CD14-positive monocyte (primary cell): ENCODE measurements around the gene RLN2. TPM values are rescaled to one million over a fixed set of nuclear protein-coding genes. Genes with fewer than 3 reads are reported as not detected.
"Not testable (repeated sequence)": the region's sequence is repeated elsewhere in the genome, so short reads cannot be mapped to it uniquely, and the experiment has no call there.

ENCODE experiments used
- DNase-seq, 3 donors: peaks; one replicate each; pipeline ENCODE4 v3.0.0-alpha.2; 2011 to 2022
- H2AFZ ChIP-seq: 2 replicates; pipeline ENCODE4 v1.6.0; 2012; ENCODE audit warnings: mild to moderate bottlenecking, low read depth, low read length, inconsistent platforms; ENCODE audit not compliant: insufficient read depth, poor library complexity, severe bottlenecking
- H3K27ac ChIP-seq, 2 donors: 1 replicate in 1 of 2; 2 replicates in 1 of 2; pipeline ENCODE4 v1.5.1; 2012 to 2013; ENCODE audit warnings: low read length in 2 of 2, control low read depth in 1 of 2, inconsistent platforms in 1 of 2, low read depth in 1 of 2, mild to moderate bottlenecking in 1 of 2
- H3K27me3 ChIP-seq, 2 donors: one replicate each; pipeline versions ENCODE4 v1.6.0 to v1.6.1; 2011 to 2013; ENCODE audit warnings: low read length in 2 of 2; ENCODE audit not compliant: control insufficient read depth in 2 of 2, insufficient read depth in 2 of 2
- H3K36me3 ChIP-seq, 2 donors: replicated peaks in 1 of 2; 1 replicate in 1 of 2; 2 replicates in 1 of 2; pipeline versions ENCODE4 v1.5.1 to v1.6.1; 2012 to 2013; ENCODE audit warnings: low read length in 2 of 2, control low read depth in 1 of 2, inconsistent platforms in 1 of 2, mild to moderate bottlenecking in 1 of 2; ENCODE audit not compliant: insufficient read depth in 2 of 2, control insufficient read depth in 1 of 2
- H3K4me1 ChIP-seq, 2 donors: 1 replicate in 1 of 2; 2 replicates in 1 of 2; pipeline versions ENCODE4 v1.5.1 to v1.6.1; 2012 to 2013; ENCODE audit warnings: low read length in 2 of 2, control low read depth in 1 of 2, inconsistent platforms in 1 of 2, mild to moderate bottlenecking in 1 of 2, moderate library complexity in 1 of 2; ENCODE audit not compliant: insufficient read depth in 2 of 2, control insufficient read depth in 1 of 2
- H3K4me2 ChIP-seq: replicated peaks from 2 replicates; pipeline ENCODE3; 2012; ENCODE audit warnings: low read length, moderate library complexity, mild to moderate bottlenecking; ENCODE audit not compliant: poor library complexity, severe bottlenecking; ENCODE audit errors: extremely low read depth
- H3K4me3 ChIP-seq, 3 experiments: fragments of 200-600 bp in 1 of 3; sonication (generic) in 1 of 3; replicated peaks in 1 of 3; 1 replicate in 2 of 3; 2 replicates in 1 of 3; pipeline ENCODE4 v1.5.1; 2011 to 2013; ENCODE audit warnings: low read length in 3 of 3, mild to moderate bottlenecking in 3 of 3, control low read depth in 2 of 3, low read depth in 2 of 3, inconsistent platforms in 1 of 3, moderate library complexity in 1 of 3
- H3K79me2 ChIP-seq: 2 replicates; pipeline ENCODE4 v1.6.0; 2012; ENCODE audit warnings: mild to moderate bottlenecking, control low read depth, inconsistent platforms, low read length, moderate library complexity; ENCODE audit not compliant: insufficient read depth
- H3K9ac ChIP-seq: 2 replicates; pipeline ENCODE4 v1.6.0; 2017; ENCODE audit warnings: low read length, mild to moderate bottlenecking; ENCODE audit not compliant: insufficient read depth, poor library complexity, severe bottlenecking
- H3K9me3 ChIP-seq, 2 donors: replicated peaks in 1 of 2; 1 replicate in 1 of 2; 2 replicates in 1 of 2; pipeline versions ENCODE4 v1.5.1 to v1.6.1; 2012 to 2013; ENCODE audit warnings: low read length in 2 of 2, control low read depth in 1 of 2; ENCODE audit not compliant: control insufficient read depth in 1 of 2, insufficient read depth in 1 of 2
- H4K20me1 ChIP-seq: 2 replicates; pipeline ENCODE4 v1.6.0; 2012; ENCODE audit warnings: mild to moderate bottlenecking, low read length, control low read depth, moderate library complexity; ENCODE audit not compliant: insufficient read depth
- H3K27ac Mint-ChIP-seq, 7 donors: one replicate each; pipeline ENCODE4 v1.8.0; 2020; ENCODE audit warnings: mild to moderate bottlenecking in 7 of 7, mixed read lengths in 7 of 7, moderate library complexity in 6 of 7, inconsistent platforms in 2 of 7
- H3K27me3 Mint-ChIP-seq, 3 donors: one replicate each; pipeline ENCODE4 v1.8.0; 2021 to 2022; ENCODE audit warnings: low read depth in 3 of 3, mild to moderate bottlenecking in 3 of 3, mixed read lengths in 3 of 3, moderate library complexity in 3 of 3, inconsistent platforms in 1 of 3
- H3K36me3 Mint-ChIP-seq, 2 donors: one replicate each; pipeline ENCODE4 v1.8.0; 2020; ENCODE audit warnings: mixed read lengths in 2 of 2, inconsistent platforms in 1 of 2, mild to moderate bottlenecking in 1 of 2
- H3K4me1 Mint-ChIP-seq: one replicate; pipeline ENCODE4 v1.8.0; 2020; ENCODE audit warnings: mild to moderate bottlenecking, mixed read lengths
- H3K4me3 Mint-ChIP-seq, 2 donors: one replicate each; pipeline ENCODE4 v1.8.0; 2020; ENCODE audit warnings: mild to moderate bottlenecking in 2 of 2, mixed read lengths in 2 of 2, moderate library complexity in 1 of 2
- H3K9me3 Mint-ChIP-seq, 7 donors: one replicate each; pipeline ENCODE4 v1.8.0; 2020 to 2022; ENCODE audit warnings: mixed read lengths in 7 of 7, mild to moderate bottlenecking in 6 of 7, moderate library complexity in 6 of 7, inconsistent platforms in 2 of 7
- CTCF ChIP-seq: fragments of 200-600 bp; IDR thresholded peaks from one replicate; pipeline ENCODE4 v1.8.0; 2022; ENCODE audit warnings: antibody characterized with exemption, mild to moderate bottlenecking
- WGBS: methylation state at CpG from one replicate; pipeline ENCODE4 v1.1.5; 2013; ENCODE audit warnings: missing lambda C conversion rate; ENCODE audit not compliant: insufficient coverage; 5-methylcytosine and 5-hydroxymethylcytosine counted together
- intact Hi-C, 2 donors: fragments of 100-400 bp; cut with micrococcal nuclease; formaldehyde crosslinking; loops; one replicate each; pipeline versions ENCODE4 v1.15.0 to v1.15.1; 2023
- polyA minus RNA-seq: library from RNA; depleted of rRNA, polyadenylated mRNA; stranded (reverse); fragments of >200 nt; gene quantifications from 2 replicates; pipeline ENCODE4 v1.2.3, GENCODE V29; 2012
- polyA plus RNA-seq, 3 donors: library from polyadenylated mRNA; depleted of rRNA in 1 of 3; unstranded in 2 of 3; stranded (reverse) in 1 of 3; fragments of 300-500 nt in 2 of 3; fragments of >200 nt in 1 of 3; fragmentation: Illumina TruSeq in 2 of 3; gene quantifications; 1 replicate in 2 of 3; 2 replicates in 1 of 3; pipeline ENCODE4 v1.2.3, GENCODE V29; 2012 to 2021
- total RNA-seq, 12 experiments: library from RNA in 1 of 12; stranded (reverse) in 1 of 12; fragments of 120-200 nt in 1 of 12; gene quantifications; one replicate each; pipeline ENCODE4 v1.2.4 and lab custom pipeline; 2013 to 2026; ENCODE audit warnings: mixed read lengths in 6 of 12, inconsistent platforms in 1 of 12

The RLN2 gene, protein sequence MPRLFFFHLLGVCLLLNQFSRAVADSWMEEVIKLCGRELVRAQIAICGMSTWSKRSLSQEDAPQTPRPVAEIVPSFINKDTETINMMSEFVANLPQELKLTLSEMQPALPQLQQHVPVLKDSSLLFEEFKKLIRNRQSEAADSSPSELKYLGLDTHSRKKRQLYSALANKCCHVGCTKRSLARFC
- not detected for total RNA-seq (2013)
- polyA plus RNA-seq: not detected
- not detected in 2 replicates for polyA minus RNA-seq
- total RNA-seq (lab: John Stamatoyannopoulos, UW): 0 to 0.35 (median 0) reads per million in 11 experiments

DNA sequence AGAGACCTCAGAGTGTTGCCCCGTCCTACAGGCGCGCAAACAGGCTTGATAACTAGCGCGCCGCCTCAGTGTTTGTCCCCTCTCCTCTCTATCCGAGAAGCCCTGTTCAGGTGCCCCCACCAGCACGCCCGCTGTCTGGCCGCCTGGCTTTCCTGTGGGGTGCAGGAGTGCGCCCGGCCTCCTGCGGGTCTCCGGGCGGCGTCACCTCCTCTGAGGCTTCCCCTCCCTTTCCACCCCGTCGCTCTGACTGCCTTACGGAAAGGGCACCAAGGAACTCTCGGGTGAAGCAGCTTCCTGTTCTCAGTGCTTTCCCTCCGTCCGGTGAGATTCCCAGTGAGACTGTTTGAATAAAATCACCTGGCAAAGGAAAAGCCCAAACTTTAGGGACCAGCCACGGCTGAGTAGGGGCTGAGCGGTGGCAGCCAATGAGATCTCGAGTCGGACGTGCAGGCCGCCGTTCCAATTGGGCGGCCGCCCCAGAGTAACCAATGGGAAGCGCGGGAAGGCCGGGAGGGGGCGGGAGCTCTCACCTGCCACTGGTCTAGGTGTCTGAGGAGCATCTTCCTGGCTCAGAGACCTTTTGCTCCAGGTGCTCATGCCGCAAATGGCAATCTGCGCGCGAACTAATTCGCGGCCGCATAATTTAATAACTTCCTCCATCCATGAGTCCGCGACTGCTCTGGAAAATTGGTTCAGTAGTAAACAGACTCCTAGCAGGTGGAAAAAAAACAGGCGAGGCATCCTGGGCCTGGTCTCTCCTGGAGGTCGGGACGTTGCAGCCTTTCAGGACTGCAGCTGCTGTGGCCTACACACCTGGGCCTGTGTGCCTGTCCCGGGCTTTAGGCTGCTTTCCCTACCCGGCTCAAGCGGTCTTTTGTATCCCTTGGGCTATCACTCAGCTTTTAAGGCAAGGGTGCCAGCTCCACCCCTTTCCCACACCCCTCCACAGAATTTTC is at the start of gene RLN2:
TSS of gene RLN2 (minus strand) at position 877 of the 956 bp plus-strand sequence. CDS start at position 741, 136 bp downstream.
- peak within 1 kb of the TSS in 1 of 3 experiments; percentile 32 for H3K4me3 ChIP-seq
- H3K4me1 Mint-ChIP-seq, DNase-seq, H4K20me1 ChIP-seq, H3K36me3 Mint-ChIP-seq, H3K79me2 ChIP-seq, H3K4me1 ChIP-seq, H3K27ac ChIP-seq, intact Hi-C loops, H3K9ac ChIP-seq, H3K36me3 ChIP-seq, H3K27ac Mint-ChIP-seq, H3K27me3 ChIP-seq, H3K9me3 Mint-ChIP-seq, H2AFZ ChIP-seq, H3K4me2 ChIP-seq, H3K9me3 ChIP-seq: not testable (repeated sequence)
- 23% methylated on average over 14 of the region's 50 CpGs for WGBS
- H3K27me3 Mint-ChIP-seq: peaks cover 14 to 24% (median 15%) of the 10 kb centered on the region in 3 donors
- H3K4me3 Mint-ChIP-seq: peak within 1 kb of the TSS in 1 of 2 donors; percentile 11

DNA sequence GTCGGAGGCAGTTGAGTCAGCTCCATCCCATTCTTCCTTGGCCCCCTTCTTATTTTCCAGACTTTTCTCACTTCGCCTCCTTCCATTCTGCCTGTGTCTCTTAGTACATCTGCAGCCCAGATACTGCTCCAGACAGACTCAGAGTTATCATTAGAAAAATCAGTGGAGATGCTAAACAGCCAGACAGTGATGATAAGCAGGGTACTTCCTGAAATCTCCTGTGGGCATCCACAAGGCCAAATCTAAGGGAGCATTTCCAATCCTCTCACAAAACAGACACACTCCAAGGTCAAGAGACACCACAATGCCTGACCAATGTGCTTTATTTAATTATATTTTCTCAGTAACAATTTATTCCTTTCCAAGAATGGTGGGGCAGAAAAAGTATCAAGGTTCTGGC is 49.7 kb upstream of the RLN2 start:
- TF ChIP-seq CTCF: no peak
- DNase-seq: no peak
- no peak overlapping the region for H3K4me3 Mint-ChIP-seq

More for the DNA sequence above, 49.7 kb upstream of the RLN2 start:
- no peaks in the 10 kb centered on the region for H3K4me1 Mint-ChIP-seq
- Histone ChIP-seq H3K9me3 (peaks cover 9 to 11% of the 10 kb centered on the region in 2 donors), H3K4me3 (no peak overlapping the region), H3K79me2 (no peaks in the 10 kb centered on the region), H3K27me3 (no peaks in the 10 kb centered on the region), H3K4me1 (no peaks in the 10 kb centered on the region), H2AFZ (no peak overlapping the region), H4K20me1 (no peaks in the 10 kb centered on the region), H3K9ac (no peak overlapping the region), H3K36me3 (no peaks in the 10 kb centered on the region), H3K27ac (no peak overlapping the region), H3K4me2 (no peak overlapping the region)
- H3K9me3 Mint-ChIP-seq: peaks cover 5 to 13% (median 9%) of the 10 kb centered on the region in 7 donors
- H3K27ac Mint-ChIP-seq: no peak overlapping the region
- WGBS: 87% methylated on average over 2 of the region's 2 CpGs
- intact Hi-C loops: no loop called here
- peaks cover 0 to 1% (median 0%) of the 10 kb centered on the region in 3 donors for H3K27me3 Mint-ChIP-seq
- peaks cover 6 to 11% of the 10 kb centered on the region in 2 donors for H3K36me3 Mint-ChIP-seq
